ENCODE data around the gene POLR2J3.
"Not testable (repeated sequence)": the region's sequence is repeated elsewhere in the genome, so short reads cannot be mapped to it uniquely, and the experiment has no call there.

DNA sequence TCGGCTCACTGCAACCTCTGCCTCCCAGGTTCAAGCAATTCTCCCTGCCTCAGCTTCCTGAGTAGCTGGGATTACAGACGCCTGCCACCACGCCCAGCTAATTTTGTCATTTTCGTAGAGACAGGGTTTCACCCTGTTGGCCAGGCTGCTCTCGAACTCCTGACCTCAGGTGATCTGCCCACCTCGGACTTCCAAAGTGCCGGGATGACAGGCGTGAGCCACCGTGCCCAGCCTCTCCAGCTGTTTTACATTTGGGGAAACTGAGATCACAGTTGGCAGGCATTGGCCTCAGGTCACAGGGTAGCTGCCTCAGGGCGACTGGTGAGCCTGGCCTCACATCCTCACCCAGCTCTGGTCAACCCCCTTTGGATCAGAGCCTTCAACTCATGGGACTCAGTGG, 37.4 kb upstream of the POLR2J3 start:
- TF ChIP-seq CTCF (IDR thresholded peaks at IDR 0.05; ENCODE audit: low read depth, low read length, poor library complexity, severe bottlenecking); EZH2phosphoT487 (IDR thresholded peaks at IDR 0.05; ENCODE audit: borderline replicate concordance, low read length): not testable (repeated sequence)
